NCI-H1105 treated with DMSO at 0.1 percent for 48 hours (cell line): ENCODE results near the gene SLC25A13.
A peak's percentile ranks its signal among the peaks of the same experiment; 100 is the strongest.

Experiments used
- DNase-seq: peaks from one replicate; lab custom pipeline; 2025; lab: John Stamatoyannopoulos, UW

SLC25A13 gene

GRCh38 chr7:96322847-96323461 is 1.1 kb upstream of the SLC25A13 start:
- DNase-seq = no peak

DNA sequence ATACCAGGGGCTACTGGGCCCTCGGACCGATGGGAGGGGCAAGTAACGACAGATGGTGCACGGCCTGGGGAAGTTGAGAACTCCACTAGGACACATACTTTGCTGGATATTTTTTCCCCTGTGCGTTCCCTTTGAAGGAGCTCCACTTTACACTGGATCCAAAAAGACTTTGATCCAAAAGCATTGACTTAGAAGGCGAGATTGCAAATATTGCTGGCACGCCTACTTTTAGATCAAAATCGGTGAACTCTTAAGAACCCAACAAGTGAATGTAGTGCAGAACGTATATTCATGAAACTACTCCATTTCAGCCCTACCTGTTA is 436 bp upstream of the SLC25A13 start:
- no peak for DNase-seq

GRCh38 chr7:96321031-96321657 is 754 bp downstream of the SLC25A13 start:
- peak; percentile 90 for DNase-seq

DNA sequence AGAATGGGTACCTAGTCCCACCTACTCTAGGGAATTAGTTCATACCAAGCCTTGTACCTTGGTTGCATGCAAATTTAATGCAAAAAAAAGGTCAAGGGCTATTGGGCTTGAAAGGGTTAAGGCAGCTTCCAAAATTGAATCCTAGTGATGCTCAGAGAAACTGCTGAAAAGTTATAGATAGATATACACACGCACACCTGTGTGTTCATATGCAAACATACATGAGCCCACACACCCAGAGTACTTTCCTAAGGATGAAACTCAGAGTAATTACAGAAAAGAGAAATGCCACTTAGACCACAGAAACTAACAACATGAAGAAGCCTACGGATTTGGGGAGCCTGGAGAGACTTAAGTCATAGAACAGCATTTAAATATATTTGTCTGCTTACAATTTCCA is 1.5 kb downstream of the SLC25A13 start:
- DNase-seq = no peak

GRCh38 chr7:96319439-96319838 is 2.5 kb downstream of the SLC25A13 start:
- no peak for DNase-seq

DNA sequence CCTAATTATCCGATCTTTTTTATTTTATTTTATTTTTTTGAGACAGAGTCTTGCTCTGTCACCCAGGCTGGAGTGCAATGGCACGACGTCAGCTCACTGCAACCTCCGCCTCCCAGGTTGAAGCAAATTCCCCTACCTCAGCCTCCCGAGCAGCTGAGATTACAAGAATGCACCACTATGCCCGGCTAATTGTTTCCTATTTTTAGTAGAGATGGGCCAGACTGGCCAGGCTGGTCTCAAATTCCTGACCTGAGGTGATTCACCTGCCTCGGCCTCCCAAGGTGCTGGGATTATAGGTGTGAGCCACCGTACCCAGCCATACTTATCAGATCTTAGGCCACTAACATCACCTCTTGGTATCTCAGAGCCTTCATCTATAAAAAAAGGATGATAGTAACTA is 4.9 kb downstream of the SLC25A13 start:
- DNase-seq = no peak

DNA sequence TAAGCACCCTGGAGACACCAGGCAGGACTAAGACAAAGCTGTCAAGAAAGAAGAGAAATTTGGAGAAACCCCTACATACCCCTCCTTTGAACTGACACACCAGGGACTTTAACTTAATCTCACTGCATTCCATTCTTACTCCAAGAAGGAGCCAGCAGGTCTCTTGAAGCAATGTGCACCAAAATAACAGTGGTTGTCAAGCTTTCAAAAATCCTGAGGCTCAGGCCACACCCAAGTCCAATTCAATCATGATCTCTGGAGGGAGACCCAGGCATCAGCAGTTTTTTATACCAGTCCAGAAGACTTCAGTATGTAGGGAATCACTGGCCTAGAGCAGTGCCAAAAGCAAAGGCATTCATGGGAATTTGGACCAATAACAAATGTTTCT is 6.8 kb downstream of the SLC25A13 start:
- no peak for DNase-seq

GRCh38 chr7:96314402-96315124 is 7.3 kb downstream of the SLC25A13 start:
- DNase-seq = no peak

GRCh38 chr7:96313940-96314339 is 8.0 kb downstream of the SLC25A13 start:
- DNase-seq = no peak

DNA sequence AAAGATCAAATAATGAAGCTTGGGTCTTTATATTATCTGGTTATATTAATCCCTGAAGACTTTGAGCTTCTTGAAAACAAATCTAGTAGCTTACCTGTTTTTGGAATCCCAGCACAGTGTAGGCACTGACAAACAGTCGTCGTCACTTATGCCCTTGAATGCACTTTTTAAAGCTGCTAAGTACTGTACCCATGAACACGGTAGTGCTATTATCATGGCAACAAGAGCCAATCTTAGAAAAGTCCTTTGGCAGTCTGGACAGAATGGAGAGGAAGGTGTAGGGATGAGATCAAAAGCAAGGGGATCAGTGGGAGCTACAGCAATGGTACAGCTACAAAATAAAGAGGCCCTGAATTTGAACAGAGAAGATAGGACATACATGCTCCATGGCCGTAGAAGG is 9.4 kb downstream of the SLC25A13 start:
- DNase-seq = no peak

GRCh38 chr7:96311967-96312366 is 9.9 kb downstream of the SLC25A13 start:
- DNase-seq = no peak

GRCh38 chr7:96310110-96310509 is 11.8 kb downstream of the SLC25A13 start:
- DNase-seq = no peak

- DNase-seq = no peak
Observed at GRCh38 chr7:96308950-96309263, 13.0 kb downstream of the SLC25A13 start.

DNA sequence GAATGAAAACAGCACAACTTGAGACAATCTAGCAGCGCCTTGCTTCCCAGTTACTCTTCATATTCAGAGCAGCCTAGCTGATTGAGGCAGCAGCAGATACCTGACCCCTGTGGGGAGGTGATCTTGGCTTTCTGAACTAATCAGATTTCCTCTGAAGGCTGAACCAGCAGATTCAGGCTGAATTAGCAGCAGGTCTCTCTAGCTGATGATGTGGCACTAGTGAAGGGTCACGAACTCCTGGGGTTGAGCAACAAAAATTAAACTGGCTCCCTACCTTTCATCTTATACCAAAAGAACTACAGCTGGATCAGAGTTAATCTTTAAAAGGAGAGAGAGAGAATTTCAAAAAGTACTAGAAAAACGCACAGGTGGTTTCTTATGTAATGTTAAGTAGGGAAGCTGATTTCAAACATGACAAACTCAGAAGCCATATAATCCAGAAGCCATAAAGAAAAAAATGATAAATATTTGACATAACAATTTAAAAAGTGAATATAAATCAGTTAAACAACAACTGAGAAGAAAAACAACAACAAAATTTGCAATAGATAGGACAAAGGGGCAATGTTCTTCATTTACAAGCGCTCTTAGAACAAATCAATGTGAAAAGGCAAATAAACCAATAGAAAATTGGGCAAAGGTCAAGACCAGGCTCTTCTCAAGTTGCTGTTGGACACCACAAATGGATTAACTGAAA is 13.5 kb downstream of the SLC25A13 start:
- no peak for DNase-seq

- no peak for DNase-seq
Observed at GRCh38 chr7:96306385-96307125, 15.3 kb downstream of the SLC25A13 start.

DNA sequence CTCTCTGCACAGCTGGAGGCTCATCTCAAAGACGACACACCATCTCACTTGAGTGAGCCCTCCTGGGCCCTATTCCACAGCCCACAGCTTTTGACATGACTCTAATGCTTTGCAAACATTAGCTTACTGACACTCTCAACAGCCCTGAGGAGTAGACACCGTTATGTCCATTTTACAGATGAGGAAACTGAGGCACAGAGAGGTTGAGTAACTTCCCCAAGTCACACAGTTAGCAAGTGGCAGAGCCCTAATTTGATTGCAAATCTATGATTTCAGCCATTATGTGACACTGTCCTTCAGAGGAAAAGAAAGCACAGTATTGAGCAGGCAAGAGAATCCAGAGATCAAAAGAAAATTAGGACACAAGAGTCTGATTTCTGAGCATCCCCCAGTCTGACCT is 16.0 kb downstream of the SLC25A13 start:
- no peak for DNase-seq

- peak; percentile 61 for DNase-seq
Observed at GRCh38 chr7:96304573-96304972, 17.3 kb downstream of the SLC25A13 start.

DNA sequence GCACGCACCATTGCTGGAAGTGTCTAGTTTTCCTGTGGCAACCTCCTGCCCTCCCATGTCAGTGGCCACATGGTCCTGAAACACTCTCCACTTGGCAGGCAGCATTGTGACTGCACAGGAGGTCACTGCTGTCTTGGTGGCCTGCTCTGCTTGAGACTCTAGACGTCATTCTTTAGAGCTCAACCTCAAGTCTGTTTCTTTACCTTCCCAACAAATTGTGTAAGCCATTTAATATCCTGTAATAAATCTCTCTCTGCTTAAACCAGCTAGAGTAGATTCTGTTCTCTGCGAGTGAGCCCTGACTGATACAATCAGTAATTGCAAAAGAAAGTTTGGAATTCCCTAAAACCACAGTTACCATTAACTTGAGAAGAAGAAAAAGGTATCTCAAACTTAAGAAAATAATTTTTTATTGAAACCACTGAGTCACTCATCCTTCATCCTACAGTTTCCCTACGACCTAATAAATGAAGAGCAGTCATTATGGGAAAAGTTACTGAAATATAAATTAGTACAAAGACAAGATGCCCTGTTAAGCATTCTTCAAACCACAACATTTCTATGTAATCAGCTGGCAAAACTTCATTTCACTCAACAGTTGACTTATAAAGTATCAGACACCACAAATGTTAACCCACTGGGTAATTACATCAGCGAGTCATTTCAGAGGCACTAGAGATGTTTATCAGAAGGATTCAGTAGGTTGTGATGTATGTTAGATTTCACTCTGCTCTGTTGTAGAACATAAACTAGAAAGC is 18.0 kb downstream of the SLC25A13 start:
- DNase-seq = peak; percentile 39

- no peak for DNase-seq
Observed at GRCh38 chr7:96303105-96303685, 18.7 kb downstream of the SLC25A13 start.

DNA sequence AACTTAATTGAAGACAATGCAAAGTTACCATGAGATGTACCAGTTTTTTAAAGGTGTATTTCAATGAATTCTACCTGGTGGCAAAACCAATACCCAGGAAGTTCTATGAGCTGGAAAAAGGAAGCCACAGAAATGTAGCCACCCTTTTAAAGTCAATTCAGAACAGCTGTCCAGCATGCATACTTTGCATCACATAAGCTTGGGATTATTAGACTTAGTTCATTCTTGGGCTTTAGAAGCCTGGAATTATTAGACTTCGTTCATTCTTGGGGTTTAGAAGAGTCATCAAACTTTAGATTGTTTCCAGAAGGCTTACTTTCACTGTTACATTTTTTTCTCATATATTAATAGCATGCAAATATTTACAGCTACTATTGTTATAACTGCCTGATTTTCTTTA is 20.9 kb downstream of the SLC25A13 start:
- no peak for DNase-seq

DNA sequence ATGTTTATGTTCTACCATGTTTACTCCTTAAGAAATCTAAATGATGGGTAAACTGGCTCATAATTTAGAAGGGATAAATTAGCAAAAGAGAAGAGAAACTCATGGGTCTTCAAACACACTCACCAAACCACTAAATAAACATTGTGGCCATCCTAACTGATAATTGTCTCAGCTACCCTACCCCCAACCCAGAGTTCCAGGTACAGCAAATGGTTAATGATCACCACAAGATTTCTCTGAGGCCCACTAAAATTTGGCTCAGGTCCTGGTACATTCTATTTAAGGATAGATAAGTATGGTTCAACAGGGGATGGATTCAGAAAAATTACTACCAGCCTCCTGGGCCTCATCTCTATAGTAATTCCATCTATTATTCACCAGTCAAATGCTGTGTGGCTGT is 21.4 kb downstream of the SLC25A13 start:
- peak; percentile 36 for DNase-seq
